ENCODE measurements around the gene SZT2.

- TF ChIP-seq GATA2 (IDR thresholded peaks at IDR 0.05; ENCODE audit: low read depth, low read length) (no peak), GATA3 (IDR thresholded peaks at IDR 0.05; ENCODE audit: low read depth, low read length) (no peak)
These were observed 38.7 kb upstream of the SZT2 start for GRCh38 chr1:43350976-43351375.
